Amygdala (tissue), 56 donors: ENCODE results near the gene SFXN5.
A peak's percentile ranks its signal among the peaks of the same experiment; 100 is the strongest.

ENCODE experiments used
- DNase-seq, 56 donors: peaks; one replicate each; lab custom pipeline; 2025; lab: John Stamatoyannopoulos, UW

SFXN5 gene

DNA sequence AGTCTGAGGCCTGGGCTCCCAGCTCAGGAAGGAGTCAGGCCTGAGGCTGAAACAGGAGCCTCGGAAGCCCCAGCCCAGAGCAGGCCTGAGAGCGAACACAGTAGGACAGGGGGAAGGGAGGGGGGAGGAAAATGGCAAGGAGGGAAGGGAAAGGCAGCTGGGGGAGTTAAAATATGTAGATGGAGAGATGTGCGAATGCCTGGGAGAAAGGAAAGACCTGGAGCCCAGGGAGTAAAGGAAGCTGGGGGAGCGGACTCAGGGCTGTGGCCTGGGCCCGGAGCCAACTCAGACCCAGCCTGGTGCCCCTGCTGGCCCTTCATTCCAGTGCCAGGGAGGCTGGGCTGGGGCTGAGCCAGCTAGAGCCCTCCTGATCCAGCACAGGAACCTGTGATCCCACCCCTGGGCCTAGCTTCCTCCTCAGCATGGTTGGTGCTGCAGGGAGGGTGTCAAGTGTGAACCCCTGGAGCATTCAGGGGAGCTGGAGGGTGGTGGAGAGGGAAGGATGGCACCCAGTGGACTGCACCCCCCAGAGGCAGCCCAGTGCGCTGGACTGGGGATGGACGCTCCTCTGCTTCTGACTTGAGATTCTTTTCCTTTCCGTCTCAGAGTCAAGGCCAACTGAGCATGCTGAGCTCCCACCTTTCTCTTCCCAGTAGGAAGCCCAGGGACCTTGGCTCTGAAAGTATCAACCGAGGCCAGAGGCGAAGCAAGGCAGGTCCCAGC is 107.9 kb downstream of the SFXN5 start:
- DNase-seq: no peak

DNA sequence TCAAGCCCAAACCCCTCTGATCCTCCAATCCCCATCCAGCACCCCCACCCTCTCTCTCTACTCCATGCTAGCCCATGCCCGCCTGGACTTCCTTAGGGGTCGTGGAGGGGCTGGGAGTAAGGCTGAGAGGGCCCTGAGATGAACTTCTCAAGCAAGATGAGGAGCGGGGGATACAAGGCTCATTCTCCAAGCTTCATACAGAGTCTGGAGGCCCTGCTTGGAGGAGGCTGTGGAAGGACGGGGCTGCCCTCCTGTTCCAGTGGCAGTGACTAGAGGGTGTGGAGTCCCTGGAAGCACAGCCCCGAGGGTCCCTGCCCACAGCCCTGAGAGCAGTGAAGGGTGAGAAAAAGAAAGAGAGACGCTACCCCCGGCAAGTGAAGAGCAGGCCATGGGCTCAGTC is 108.6 kb downstream of the SFXN5 start:
- no peak for DNase-seq

DNA sequence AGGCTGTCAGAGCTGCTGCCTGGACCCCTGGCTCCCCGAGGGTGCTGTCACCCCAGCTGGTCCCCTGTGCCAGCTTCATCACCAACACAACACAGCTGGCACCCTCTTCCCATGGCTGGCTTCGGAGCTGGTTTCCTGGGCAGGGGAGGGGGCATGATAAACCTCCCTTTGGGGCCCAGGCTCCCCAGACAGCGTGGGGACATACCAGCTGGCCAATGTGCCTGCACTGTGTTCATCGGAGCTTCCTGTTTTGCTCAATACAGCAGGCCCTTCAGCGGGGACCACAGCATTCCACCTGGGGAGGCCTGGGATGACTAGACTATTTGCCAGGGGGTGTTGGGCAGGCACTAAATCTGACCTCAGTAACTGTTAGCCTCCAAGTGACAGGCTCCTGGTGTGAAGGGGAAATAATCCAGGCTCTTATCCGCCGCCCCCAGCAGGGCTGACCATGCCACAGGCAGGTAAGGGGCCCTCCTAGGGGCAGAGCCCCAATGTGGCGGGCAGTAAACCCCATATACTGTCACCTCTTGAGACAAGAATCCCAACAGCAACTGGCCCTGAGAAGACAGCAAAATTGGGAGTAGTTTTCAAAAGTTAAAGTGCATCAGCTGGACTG is 109.6 kb downstream of the SFXN5 start:
- no peak for DNase-seq

DNA sequence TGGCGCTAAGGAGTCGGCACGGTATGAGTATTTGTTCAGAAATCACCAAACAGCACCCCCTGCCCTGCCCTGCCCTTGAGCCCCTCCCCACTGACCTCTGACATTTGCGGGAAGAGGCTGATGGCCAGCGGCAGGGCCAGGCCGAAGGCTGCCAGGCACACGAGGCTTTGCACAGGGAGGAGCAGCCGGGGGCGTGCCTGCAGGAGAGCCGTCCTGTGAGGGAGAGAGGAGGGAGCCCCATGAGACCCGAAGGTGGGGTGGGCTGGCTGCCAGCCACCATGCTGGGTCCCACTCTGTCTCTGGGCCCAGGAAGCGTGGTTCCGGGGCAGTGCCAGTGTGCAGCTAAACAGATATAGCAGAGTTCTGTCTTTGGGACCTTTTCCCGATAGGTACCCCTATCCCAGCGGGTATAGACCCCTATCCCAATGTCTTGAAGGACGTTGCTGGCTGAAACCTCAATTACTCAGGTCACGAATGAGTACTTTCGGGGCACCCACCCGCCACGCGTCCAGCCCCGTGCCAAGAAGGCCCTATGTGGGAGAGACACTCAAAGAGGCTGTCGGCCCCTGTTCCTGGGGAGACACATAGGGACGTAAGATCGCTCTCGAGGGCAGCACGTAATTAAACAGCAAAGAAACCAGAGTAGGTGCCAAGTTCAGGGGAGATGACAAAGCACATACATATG is 110.3 kb downstream of the SFXN5 start:
- DNase-seq: no peak

DNA sequence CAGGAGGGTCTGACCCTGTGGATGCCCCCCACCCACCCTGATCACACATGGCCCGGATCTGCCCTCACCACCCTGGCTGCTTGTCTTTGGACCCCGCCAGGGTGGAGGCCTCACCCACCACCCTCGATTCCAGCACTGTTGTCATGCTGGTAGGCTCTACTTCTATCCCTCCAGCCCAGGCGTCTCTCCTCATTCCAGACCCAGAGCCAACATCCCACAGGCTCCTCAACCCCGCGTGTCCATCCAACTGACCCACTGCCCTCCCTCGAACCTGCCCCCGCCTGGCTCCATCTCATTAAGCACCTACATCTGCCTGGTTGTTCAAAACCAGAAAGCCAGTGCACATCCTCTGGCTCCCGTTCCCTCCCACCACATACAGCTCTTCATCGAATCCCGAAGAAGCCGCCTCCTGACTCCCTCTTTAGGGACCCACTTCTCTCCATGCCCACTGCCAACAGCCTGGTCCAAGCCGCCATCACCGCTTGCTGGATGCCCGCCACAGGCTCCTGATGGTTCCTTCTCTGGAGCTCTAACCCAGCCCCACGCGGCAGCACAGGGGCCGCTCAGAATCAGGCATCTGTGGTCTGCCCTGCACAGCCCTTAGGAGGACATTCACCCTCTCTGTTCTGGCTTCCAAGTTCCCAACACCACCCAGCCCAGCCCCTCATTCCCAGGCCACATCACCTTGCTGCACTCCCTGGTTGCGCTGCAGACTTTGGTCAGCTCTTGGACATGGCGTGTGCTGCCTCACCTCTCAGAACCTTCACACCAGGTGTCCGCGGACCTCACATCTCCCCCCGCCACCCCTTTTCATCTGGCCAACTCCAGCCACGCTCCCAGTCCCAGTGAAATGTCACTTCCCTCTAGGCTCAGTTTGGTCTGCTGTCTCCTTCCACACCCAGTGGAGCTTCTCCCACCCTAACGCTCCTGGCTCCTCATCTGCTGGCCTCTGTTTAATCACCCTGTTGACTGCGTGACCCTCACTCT is 111.2 kb downstream of the SFXN5 start:
- DNase-seq: no peak

DNA sequence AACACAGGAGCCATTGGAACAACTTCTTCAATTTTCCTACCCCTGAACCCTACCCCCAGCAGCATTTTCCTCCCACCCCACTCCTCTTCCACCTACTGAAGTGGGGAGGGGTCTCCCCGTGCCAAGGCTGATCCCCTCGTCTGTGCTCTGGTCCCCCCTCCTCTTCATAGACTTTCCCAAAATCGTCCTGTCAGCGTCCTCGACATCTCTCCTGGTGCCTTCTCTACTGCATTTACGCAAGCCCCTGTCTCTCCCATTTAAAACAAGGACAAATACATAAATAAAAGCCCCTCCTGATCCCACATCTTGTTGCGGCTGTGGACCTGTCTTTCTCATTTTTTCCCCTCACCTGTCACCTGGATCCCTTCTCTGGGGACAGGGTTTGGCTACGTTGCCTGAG is 112.0 kb downstream of the SFXN5 start:
- DNase-seq: no peak

DNA sequence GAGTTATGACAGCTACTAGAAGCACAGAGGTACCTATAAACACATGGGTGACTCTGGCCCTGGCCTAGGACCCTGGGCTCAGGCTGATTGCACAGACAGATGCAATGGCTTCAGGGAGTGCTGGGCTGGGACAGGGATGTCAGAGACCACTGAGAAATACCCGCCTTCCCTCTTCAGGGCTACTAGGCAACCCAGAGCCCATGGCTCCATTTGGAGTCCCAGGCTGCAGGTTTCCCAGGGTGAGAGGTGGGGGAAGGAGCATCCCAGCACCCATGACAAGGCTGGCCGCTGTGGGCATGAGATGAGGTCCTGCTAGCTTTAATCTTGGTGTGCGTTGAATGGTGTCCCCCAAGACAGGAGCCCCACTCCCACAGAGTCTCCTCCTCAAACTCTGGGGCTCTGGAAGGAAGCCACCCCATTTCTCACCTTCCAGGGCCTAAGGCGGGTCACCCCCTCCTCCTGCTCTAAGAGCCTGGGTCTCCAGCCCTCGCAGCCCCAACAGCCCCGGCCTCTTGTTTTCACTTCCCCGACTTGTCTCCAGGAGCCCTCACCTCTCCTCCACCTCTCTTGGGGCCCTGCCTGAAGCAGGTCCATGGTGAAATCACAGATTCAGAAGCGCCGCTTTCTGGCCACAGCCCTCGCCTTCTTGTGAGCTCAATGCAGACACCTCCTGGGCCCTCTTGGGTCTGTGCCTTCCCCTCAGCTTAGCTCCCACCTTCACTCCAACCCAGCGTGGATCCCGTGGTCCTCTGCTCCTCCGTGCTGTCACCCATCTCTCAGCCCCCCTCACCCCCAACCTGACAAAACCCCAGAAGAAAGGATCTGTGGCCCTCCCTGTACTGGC is 112.7 kb downstream of the SFXN5 start:
- no peak for DNase-seq

DNA sequence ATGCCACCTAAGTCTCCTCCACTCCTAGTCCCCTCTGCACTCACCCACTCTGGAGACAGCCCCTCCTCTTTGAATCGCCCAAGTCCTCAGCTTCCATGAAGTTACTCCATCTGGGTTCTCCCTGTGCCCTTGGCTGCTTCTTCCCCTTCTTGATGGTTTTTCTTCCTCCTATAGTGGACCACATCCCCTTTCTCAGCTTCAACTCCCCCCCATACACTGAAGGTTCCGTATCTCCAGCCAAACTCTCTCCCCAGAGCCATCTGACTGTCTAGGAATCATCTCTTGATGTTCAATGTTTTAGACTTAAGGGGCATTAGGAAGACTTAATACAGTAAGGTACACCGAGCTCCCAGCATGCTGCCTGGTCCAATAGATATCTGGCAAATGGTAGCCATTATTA is 114.6 kb downstream of the SFXN5 start:
- DNase-seq: peak in 1 of 56 donors; percentile 35

DNA sequence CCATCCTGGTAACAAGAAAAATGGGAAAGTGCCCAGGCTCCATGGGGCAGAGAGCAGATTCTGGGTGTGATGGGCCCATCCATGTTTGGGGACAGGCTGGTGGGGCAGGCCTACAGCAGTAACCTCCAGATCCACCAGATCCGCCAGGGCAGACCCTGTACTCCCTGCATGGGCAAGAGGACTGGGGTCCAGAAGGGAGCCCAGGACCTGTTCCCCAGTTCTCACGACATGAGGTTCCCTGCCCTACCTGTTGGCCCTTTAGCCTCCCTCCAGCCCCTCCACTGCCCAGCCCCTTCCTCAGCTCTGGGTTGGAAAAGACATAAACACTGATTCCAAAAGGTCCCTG is 115.5 kb downstream of the SFXN5 start:
- no peak for DNase-seq

DNA sequence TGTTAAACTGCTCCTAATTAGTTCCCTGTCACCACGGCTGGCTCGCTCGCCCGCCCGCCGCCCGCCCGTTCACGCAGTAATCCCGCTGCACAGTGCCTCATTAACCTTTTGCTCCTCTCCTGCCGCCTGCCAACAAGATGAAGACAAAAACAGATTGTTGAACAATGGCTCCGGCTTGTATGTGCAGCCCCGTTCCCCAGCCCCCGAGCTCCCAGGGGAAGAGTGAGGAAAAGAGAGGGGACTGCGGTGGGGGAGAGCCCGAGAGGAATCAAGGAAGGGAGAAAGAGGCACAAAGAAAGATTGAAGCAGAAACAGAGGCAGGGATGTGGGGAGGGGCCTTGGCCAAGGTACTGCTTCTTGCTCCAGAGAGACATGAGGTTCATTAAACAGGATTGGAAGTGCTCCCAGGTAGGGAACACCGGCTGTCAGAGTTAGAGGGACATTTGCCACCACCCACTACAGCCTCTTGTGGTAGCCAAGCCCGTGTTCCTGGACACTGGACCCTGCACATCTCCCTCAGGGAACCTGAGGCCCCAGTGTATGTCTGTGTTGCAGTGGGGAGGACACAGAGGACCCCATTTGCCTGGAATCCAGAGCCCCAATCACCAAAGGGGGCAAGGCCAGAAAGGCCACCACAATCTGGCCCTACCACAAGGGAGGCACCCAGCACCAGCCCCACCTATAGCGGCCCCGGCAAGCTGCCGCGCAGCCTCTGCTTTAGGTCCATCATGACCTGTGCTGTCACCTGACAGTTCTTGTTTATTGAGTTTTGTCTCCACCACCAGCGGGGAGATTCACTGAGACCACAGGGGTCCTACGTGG is 116.1 kb downstream of the SFXN5 start:
- no peak for DNase-seq

DNA sequence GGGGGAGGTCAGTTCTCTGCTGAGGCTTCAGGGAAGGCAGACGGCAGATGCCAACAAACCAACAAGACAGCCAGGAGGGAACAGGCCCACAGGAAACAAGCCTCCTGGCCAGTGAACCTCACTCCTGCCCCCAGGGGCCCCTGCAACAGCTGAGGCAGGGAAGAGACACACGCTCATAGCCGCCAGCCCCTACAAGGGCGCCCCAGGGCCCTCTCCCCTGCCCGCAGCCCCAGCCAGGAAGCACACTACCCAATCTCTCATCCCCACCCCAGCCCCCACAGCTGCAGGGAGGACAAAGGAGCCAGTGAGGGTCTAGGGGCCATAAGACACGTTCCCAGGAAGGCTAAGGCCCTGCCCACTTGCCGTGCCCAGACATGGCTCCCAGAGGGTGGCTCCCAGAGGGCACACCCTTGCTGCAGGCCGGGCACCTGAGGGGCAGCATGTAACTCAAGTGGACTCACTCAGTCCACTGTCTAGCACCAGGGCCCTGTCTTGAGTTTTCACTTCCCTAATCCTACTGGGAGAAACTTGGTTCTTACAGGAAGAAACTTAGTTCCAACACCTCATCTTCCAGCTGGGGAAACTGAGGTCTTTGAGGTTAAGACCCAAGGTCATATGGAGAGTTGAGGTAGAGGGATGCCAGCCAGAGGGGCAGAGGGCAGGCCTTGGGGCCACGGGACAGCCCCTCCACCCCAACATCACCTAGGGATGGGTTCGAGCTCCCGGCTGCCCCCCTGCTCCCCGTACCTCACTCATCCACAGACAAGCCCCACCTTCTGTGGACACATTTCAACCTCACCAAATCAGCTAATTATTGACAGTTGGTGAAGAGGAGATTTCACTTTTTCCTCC is 116.9 kb downstream of the SFXN5 start:
- DNase-seq: no peak

DNA sequence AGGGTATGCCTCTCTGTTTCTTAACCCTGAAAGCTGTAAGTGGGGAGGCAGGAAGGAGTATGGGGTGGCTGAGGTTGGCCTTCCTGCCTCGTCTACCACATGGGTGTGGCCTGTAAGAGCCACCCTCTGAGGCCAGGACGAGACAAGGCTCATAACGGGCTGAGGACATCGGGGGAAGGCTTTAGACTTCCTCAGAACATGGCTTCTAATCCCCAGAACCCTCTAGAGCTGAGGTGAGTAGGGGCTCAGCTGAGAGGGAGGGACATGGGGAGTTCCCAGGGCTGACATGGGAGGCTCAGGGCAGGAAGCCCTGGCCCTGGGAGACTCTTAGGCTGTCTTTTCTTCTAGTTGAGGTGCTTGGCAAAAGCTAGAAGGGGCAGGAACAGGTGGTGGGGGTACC is 117.5 kb downstream of the SFXN5 start:
- no peak for DNase-seq

DNA sequence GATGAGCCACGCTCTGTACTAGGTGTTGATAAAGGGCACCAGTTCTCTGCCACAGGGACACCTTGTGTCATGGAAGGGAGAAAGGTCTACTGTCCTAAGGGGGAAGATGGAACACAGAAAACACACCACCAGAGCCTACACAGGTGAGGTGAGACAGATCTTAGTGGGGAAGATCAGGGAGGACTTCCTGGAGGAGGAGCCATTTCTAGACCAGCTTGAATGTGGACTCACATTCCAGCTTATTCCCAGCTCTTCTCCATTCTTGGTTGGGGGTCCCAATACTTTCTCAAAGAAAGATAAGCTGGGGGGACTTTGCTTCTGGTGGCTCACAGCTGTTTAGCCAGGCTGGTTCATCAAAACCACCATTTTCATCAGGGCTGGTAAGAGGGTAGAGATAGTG is 118.0 kb downstream of the SFXN5 start:
- DNase-seq: no peak

DNA sequence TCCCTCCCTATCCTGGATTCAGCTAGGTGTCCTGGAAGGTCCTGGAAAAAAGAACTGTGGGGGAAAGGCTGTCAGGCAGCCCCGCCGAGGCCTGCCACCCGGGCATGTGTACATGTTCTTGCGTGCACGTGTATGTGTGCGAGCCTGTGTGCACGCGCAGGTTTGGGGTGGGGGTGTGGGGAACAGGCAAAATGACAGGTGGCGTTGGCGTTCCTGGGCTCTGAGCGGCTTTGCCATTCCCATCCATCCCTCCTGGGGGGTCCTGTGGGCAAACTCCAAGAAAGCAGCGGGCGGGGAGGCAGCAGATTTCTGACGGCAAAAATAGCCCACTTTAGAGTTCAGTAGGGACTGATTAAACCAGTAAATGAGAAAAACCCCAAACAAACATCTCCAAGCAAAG is 118.6 kb downstream of the SFXN5 start:
- DNase-seq: no peak

DNA sequence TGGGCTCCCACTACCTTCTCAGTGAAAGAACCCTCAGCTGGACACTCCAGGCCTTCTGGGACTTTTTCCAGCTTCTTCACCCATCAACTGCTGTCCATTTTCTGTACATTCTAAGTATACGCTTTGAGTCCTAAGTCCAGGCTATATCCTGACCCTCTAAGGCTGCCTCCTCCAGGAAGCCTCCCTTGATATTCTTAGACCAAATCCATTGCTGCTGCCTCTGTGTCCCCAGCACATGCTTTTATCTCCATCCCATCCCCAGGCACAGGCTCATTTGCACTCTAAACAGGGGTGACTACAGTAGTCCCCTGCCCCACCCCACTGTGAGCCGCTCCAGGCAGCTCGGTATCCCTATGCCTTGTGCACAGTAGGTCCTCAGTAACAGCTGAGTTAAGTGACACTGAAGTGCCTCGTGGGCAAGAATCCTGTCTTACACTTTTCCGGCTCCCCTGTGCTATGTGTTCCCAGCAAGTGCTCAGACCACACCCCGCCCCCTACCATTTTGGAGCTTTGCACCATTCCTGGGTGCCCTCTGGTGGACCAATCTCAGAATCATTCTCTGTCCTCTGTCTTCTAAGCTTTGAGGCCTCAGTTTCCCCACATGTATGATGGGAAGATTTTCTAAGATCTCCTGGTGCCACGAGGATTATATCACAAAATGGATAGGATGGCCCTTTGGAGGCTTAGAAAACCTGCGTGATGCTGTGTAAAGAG is 119.2 kb downstream of the SFXN5 start:
- no peak for DNase-seq

DNA sequence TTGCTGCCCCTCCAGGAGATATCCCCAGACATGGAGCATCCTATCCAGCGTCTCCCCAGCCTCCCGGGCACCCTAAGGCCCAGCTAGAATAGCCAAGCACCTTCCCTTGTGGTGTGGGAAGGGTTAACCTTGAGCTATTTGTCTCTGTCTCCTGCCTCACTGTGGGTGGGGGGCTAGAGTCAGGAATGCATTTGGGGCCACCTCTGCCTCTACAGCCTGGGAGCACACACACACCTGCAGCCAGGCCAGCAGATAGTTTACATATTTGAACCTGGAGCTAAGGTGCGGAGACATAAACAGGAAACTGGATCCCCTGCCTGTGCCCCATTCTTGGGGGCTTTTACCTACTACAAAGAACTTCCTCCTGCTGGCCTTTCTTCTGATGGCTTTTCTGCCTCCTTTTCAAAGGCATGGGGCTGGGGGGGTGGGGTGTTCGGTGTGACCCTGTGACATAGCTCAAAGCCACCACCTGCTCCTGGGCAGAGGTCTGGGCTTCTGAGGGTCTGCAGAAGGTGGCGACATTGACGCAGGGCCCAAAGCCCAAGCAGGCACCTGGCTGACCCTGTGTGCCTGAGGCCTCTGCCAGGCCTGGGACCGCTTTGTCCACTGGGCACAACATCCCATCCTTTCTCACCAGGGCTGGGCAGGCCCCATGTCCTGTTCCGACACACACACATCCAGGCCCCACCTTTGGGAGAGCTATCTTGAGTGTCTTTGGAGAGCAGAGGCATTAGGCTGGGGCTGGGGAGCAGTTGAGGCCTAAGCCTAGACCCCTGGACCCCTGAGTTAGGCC is 120.0 kb downstream of the SFXN5 start:
- DNase-seq: no peak
